ENCODE results near the gene PRKN. TPM values are rescaled to one million over a fixed set of nuclear protein-coding genes. Genes with fewer than 3 reads are reported as not detected.
"Not testable (repeated sequence)": the region's sequence is repeated elsewhere in the genome, so short reads cannot be mapped to it uniquely, and the experiment has no call there.

The PRKN gene
- total RNA-seq, 1 donor: 6.1 TPM

- H3K4me1 ChIP-seq (ENCODE audit: insufficient read depth, low read length): no peaks in the 10 kb centered on the region
- H3K27me3 ChIP-seq (ENCODE audit: insufficient read depth, low read length): no peaks in the 10 kb centered on the region
- no peak overlapping the region for H3K4me3 ChIP-seq (ENCODE audit: low read length)
- no peaks in the 10 kb centered on the region for H3K9me3 ChIP-seq (ENCODE audit: low read depth, low read length)
Measured at GRCh38 chr6:161498881-161499280, 1228.7 kb downstream of the PRKN start.

GRCh38 chr6:161498359-161498758 is 1229.2 kb downstream of the PRKN start:
- Histone ChIP-seq H3K4me3 (ENCODE audit: low read length) (no peak overlapping the region), H3K9me3 (ENCODE audit: low read depth, low read length) (no peaks in the 10 kb centered on the region), H3K27me3 (ENCODE audit: insufficient read depth, low read length) (no peaks in the 10 kb centered on the region), H3K4me1 (ENCODE audit: insufficient read depth, low read length) (no peaks in the 10 kb centered on the region)

- Histone ChIP-seq H3K27me3 (ENCODE audit: insufficient read depth, low read length) (no peaks in the 10 kb centered on the region), H3K4me3 (ENCODE audit: low read length) (no peak overlapping the region), H3K9me3 (ENCODE audit: low read depth, low read length) (no peaks in the 10 kb centered on the region), H3K4me1 (ENCODE audit: insufficient read depth, low read length) (no peaks in the 10 kb centered on the region)
Measured at GRCh38 chr6:161496941-161497340, 1230.6 kb downstream of the PRKN start.

GRCh38 chr6:161496271-161496670 is 1231.3 kb downstream of the PRKN start:
- not testable (repeated sequence) for H3K9me3 ChIP-seq (ENCODE audit: low read depth, low read length); H3K4me1 ChIP-seq (ENCODE audit: insufficient read depth, low read length); H3K27me3 ChIP-seq (ENCODE audit: insufficient read depth, low read length); H3K4me3 ChIP-seq (ENCODE audit: low read length)

GRCh38 chr6:161494566-161494965 is 1233.0 kb downstream of the PRKN start:
- no peaks in the 10 kb centered on the region for H3K27me3 ChIP-seq (ENCODE audit: insufficient read depth, low read length)
- no peaks in the 10 kb centered on the region for H3K4me1 ChIP-seq (ENCODE audit: insufficient read depth, low read length)
- no peak overlapping the region for H3K4me3 ChIP-seq (ENCODE audit: low read length)
- no peaks in the 10 kb centered on the region for H3K9me3 ChIP-seq (ENCODE audit: low read depth, low read length)

GRCh38 chr6:161493576-161494118 is 1233.9 kb downstream of the PRKN start:
- Histone ChIP-seq H3K27me3 (ENCODE audit: insufficient read depth, low read length) (no peaks in the 10 kb centered on the region), H3K9me3 (ENCODE audit: low read depth, low read length) (no peaks in the 10 kb centered on the region), H3K4me3 (ENCODE audit: low read length) (no peak overlapping the region), H3K4me1 (ENCODE audit: insufficient read depth, low read length) (no peaks in the 10 kb centered on the region)

GRCh38 chr6:161489626-161490306 is 1237.8 kb downstream of the PRKN start:
- Histone ChIP-seq H3K9me3 (ENCODE audit: low read depth, low read length) (no peaks in the 10 kb centered on the region), H3K27me3 (ENCODE audit: insufficient read depth, low read length) (no peaks in the 10 kb centered on the region), H3K4me3 (ENCODE audit: low read length) (no peak overlapping the region), H3K4me1 (ENCODE audit: insufficient read depth, low read length) (no peaks in the 10 kb centered on the region)

- H3K4me3 ChIP-seq (ENCODE audit: low read length): no peak overlapping the region
- H3K4me1 ChIP-seq (ENCODE audit: insufficient read depth, low read length): no peaks in the 10 kb centered on the region
- H3K9me3 ChIP-seq (ENCODE audit: low read depth, low read length): no peaks in the 10 kb centered on the region
- no peaks in the 10 kb centered on the region for H3K27me3 ChIP-seq (ENCODE audit: insufficient read depth, low read length)
Measured at GRCh38 chr6:161487694-161488093, 1239.9 kb downstream of the PRKN start.

- Histone ChIP-seq H3K9me3 (ENCODE audit: low read depth, low read length) (no peaks in the 10 kb centered on the region), H3K27me3 (ENCODE audit: insufficient read depth, low read length) (no peaks in the 10 kb centered on the region), H3K4me1 (ENCODE audit: insufficient read depth, low read length) (no peaks in the 10 kb centered on the region), H3K4me3 (ENCODE audit: low read length) (no peak overlapping the region)
Measured at GRCh38 chr6:161487217-161487531, 1240.4 kb downstream of the PRKN start.

GRCh38 chr6:161486361-161487216 is 1241.0 kb downstream of the PRKN start:
- H3K4me3 ChIP-seq (ENCODE audit: low read length): no peak overlapping the region

GRCh38 chr6:161482517-161482858 is 1245.1 kb downstream of the PRKN start:
- Histone ChIP-seq H3K27me3 (ENCODE audit: insufficient read depth, low read length) (no peaks in the 10 kb centered on the region), H3K4me1 (ENCODE audit: insufficient read depth, low read length) (no peaks in the 10 kb centered on the region), H3K4me3 (ENCODE audit: low read length) (no peak overlapping the region), H3K9me3 (ENCODE audit: low read depth, low read length) (no peaks in the 10 kb centered on the region)

More at GRCh38 chr6:161486361-161487216, 1241.0 kb downstream of the PRKN start:
- H3K4me1 ChIP-seq (ENCODE audit: insufficient read depth, low read length): no peaks in the 10 kb centered on the region
- H3K27me3 ChIP-seq (ENCODE audit: insufficient read depth, low read length): no peaks in the 10 kb centered on the region
- H3K9me3 ChIP-seq (ENCODE audit: low read depth, low read length): no peaks in the 10 kb centered on the region

GRCh38 chr6:161481786-161482516 is 1245.6 kb downstream of the PRKN start:
- H3K4me3 ChIP-seq (ENCODE audit: low read length): no peak overlapping the region
- no peaks in the 10 kb centered on the region for H3K4me1 ChIP-seq (ENCODE audit: insufficient read depth, low read length)
- no peaks in the 10 kb centered on the region for H3K27me3 ChIP-seq (ENCODE audit: insufficient read depth, low read length)
- H3K9me3 ChIP-seq (ENCODE audit: low read depth, low read length): no peaks in the 10 kb centered on the region

GRCh38 chr6:161480421-161481155 is 1247.0 kb downstream of the PRKN start:
- Histone ChIP-seq H3K4me3 (ENCODE audit: low read length) (no peak overlapping the region), H3K4me1 (ENCODE audit: insufficient read depth, low read length) (no peaks in the 10 kb centered on the region), H3K9me3 (ENCODE audit: low read depth, low read length) (no peaks in the 10 kb centered on the region), H3K27me3 (ENCODE audit: insufficient read depth, low read length) (no peaks in the 10 kb centered on the region)

- H3K4me3 ChIP-seq (ENCODE audit: low read length): no peak overlapping the region
- no peaks in the 10 kb centered on the region for H3K4me1 ChIP-seq (ENCODE audit: insufficient read depth, low read length)
- no peaks in the 10 kb centered on the region for H3K9me3 ChIP-seq (ENCODE audit: low read depth, low read length)
- no peaks in the 10 kb centered on the region for H3K27me3 ChIP-seq (ENCODE audit: insufficient read depth, low read length)
Measured at GRCh38 chr6:161479376-161479775, 1248.2 kb downstream of the PRKN start.
